Activated naive CD8-positive, alpha-beta T cell (primary cell): ENCODE measurements around the gene EXOC3L4.
"Not testable (repeated sequence)": the region's sequence is repeated elsewhere in the genome, so short reads cannot be mapped to it uniquely, and the experiment has no call there.

ENCODE experiments used
- H3K27ac Mint-ChIP-seq: one replicate; pipeline ENCODE4 v1.8.0; 2021; ENCODE audit warnings: mixed read lengths
- H3K27me3 Mint-ChIP-seq: one replicate; pipeline ENCODE4 v1.8.0; 2021; ENCODE audit warnings: mixed read lengths
- H3K36me3 Mint-ChIP-seq: one replicate; pipeline ENCODE4 v1.8.0; 2021; ENCODE audit warnings: mixed read lengths
- H3K4me1 Mint-ChIP-seq: one replicate; pipeline ENCODE4 v1.8.0; 2021; ENCODE audit warnings: low read depth, mixed read lengths
- H3K4me3 Mint-ChIP-seq: one replicate; pipeline ENCODE4 v1.8.0; 2021; ENCODE audit warnings: mild to moderate bottlenecking, mixed read lengths
- H3K9me3 Mint-ChIP-seq: one replicate; pipeline ENCODE4 v1.8.0; 2021; ENCODE audit warnings: low read depth, mixed read lengths

Gene EXOC3L4

GRCh38 chr14:103149351-103150237, 55.1 kb downstream of the EXOC3L4 start:
- Mint-ChIP-seq H3K9me3 (no peaks in the 10 kb centered on the region), H3K36me3 (no peaks in the 10 kb centered on the region), H3K4me1 (no peaks in the 10 kb centered on the region), H3K27ac (no peak overlapping the region), H3K4me3 (no peak overlapping the region), H3K27me3 (peaks cover 5% of the 10 kb centered on the region)

GRCh38 chr14:103151270-103151945, 56.9 kb downstream of the EXOC3L4 start:
- H3K9me3 Mint-ChIP-seq, result no peaks in the 10 kb centered on the region
- H3K27me3 Mint-ChIP-seq, result peaks cover 2% of the 10 kb centered on the region
- no peaks in the 10 kb centered on the region for H3K4me1 Mint-ChIP-seq
- no peaks in the 10 kb centered on the region for H3K36me3 Mint-ChIP-seq
- H3K27ac Mint-ChIP-seq, result no peak overlapping the region
- no peak overlapping the region for H3K4me3 Mint-ChIP-seq

- peaks cover 6% of the 10 kb centered on the region for H3K4me1 Mint-ChIP-seq
- no peak overlapping the region for H3K4me3 Mint-ChIP-seq
- no peaks in the 10 kb centered on the region for H3K36me3 Mint-ChIP-seq
Measured at GRCh38 chr14:103155010-103155409, 60.5 kb downstream of the EXOC3L4 start.

GRCh38 chr14:103155416-103155815, 60.9 kb downstream of the EXOC3L4 start:
- H3K27ac Mint-ChIP-seq, H3K36me3 Mint-ChIP-seq, H3K4me1 Mint-ChIP-seq, H3K9me3 Mint-ChIP-seq, H3K27me3 Mint-ChIP-seq, H3K4me3 Mint-ChIP-seq: not testable (repeated sequence)

More at GRCh38 chr14:103155010-103155409, 60.5 kb downstream of the EXOC3L4 start:
- no peak overlapping the region for H3K27ac Mint-ChIP-seq
- H3K9me3 Mint-ChIP-seq, result no peaks in the 10 kb centered on the region
- no peaks in the 10 kb centered on the region for H3K27me3 Mint-ChIP-seq

GRCh38 chr14:103155826-103156394, 61.4 kb downstream of the EXOC3L4 start:
- Mint-ChIP-seq H3K4me3 (no peak overlapping the region), H3K9me3 (no peaks in the 10 kb centered on the region), H3K27ac (no peak overlapping the region), H3K36me3 (no peaks in the 10 kb centered on the region), H3K4me1 (peaks cover 8% of the 10 kb centered on the region), H3K27me3 (no peaks in the 10 kb centered on the region)

- Mint-ChIP-seq H3K27me3 (no peaks in the 10 kb centered on the region), H3K27ac (no peak overlapping the region), H3K36me3 (no peaks in the 10 kb centered on the region), H3K4me1 (peaks cover 11% of the 10 kb centered on the region), H3K9me3 (no peaks in the 10 kb centered on the region), H3K4me3 (no peak overlapping the region)
Measured at GRCh38 chr14:103156651-103157378, 62.3 kb downstream of the EXOC3L4 start.

- no peaks in the 10 kb centered on the region for H3K9me3 Mint-ChIP-seq
- no peak overlapping the region for H3K4me3 Mint-ChIP-seq
- no peaks in the 10 kb centered on the region for H3K27me3 Mint-ChIP-seq
- H3K4me1 Mint-ChIP-seq, result peaks cover 11% of the 10 kb centered on the region
- no peak overlapping the region for H3K27ac Mint-ChIP-seq
- no peaks in the 10 kb centered on the region for H3K36me3 Mint-ChIP-seq
Measured at GRCh38 chr14:103157969-103158368, 63.4 kb downstream of the EXOC3L4 start.

- Mint-ChIP-seq H3K36me3 (no peaks in the 10 kb centered on the region), H3K4me3 (no peak overlapping the region), H3K9me3 (no peaks in the 10 kb centered on the region), H3K27me3 (no peaks in the 10 kb centered on the region), H3K27ac (no peak overlapping the region), H3K4me1 (peaks cover 11% of the 10 kb centered on the region)
Measured at GRCh38 chr14:103158688-103159087, 64.2 kb downstream of the EXOC3L4 start.
